Measurements from ENCODE around the gene SNRPD3.

SNRPD3 gene

GRCh38 chr22:24584871-24585411 lies 29.1 kb downstream of the SNRPD3 start:
- TF ChIP-seq, protein P1, sequence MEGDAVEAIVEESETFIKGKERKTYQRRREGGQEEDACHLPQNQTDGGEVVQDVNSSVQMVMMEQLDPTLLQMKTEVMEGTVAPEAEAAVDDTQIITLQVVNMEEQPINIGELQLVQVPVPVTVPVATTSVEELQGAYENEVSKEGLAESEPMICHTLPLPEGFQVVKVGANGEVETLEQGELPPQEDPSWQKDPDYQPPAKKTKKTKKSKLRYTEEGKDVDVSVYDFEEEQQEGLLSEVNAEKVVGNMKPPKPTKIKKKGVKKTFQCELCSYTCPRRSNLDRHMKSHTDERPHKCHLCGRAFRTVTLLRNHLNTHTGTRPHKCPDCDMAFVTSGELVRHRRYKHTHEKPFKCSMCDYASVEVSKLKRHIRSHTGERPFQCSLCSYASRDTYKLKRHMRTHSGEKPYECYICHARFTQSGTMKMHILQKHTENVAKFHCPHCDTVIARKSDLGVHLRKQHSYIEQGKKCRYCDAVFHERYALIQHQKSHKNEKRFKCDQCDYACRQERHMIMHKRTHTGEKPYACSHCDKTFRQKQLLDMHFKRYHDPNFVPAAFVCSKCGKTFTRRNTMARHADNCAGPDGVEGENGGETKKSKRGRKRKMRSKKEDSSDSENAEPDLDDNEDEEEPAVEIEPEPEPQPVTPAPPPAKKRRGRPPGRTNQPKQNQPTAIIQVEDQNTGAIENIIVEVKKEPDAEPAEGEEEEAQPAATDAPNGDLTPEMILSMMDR (IDR thresholded peaks at IDR 0.05; ENCODE audit: extremely low read depth, missing control alignments) = no peak
- no peak for DNase-seq (ENCODE audit: low spot score)

DNA sequence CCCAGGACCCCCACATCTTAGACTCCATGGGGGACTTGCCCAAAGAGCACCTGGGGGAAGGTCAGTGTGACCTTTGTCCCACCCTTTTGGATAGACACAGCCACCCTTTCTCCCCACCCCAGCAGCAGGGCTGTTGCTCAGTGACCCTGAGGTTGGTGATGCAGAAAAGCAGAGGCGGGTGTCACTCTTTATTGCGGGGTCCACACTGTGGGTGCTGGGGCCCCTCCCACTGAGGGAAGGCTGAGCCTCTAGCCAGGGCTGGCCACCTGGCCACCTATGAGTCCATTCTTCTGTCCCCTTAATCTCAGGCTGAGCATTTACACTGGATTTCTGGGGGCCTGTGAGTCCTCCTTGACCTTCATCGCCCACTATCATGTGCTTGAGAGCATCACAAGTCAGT lies 29.7 kb downstream of the SNRPD3 start:
- TF ChIP-seq, protein P1 (IDR thresholded peaks at IDR 0.05; ENCODE audit: extremely low read depth, missing control alignments) = no peak
- no peak for DNase-seq (ENCODE audit: low spot score)

GRCh38 chr22:24585927-24586546 lies 30.2 kb downstream of the SNRPD3 start:
- TF ChIP-seq, protein P1 (IDR thresholded peaks at IDR 0.05; ENCODE audit: extremely low read depth, missing control alignments) = no peak

DNA sequence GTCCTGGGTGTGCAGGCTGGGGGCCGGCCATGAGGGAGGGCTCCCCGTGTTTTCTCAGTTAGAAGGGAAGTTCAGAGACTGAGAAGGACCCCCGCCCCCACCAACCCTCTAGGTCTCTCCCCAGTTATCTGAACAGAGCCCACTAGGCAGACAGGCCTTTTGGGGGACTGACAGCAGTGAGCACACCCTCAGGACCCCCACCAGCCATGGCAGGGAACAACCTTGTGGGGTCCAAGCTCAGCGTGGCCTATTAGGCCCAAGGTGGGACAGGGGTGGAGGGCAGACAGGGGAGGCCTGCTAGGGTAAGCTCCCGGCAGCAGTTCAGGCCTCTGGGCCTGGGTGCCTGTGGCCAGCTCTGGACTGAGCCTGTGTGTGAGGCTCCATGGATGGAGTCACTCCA lies 31.5 kb downstream of the SNRPD3 start:
- no peak for DNase-seq (ENCODE audit: low spot score)
- TF ChIP-seq, protein P1 (IDR thresholded peaks at IDR 0.05; ENCODE audit: extremely low read depth, missing control alignments) = no peak

More at GRCh38 chr22:24585927-24586546, 30.2 kb downstream of the SNRPD3 start:
- DNase-seq (ENCODE audit: low spot score) = no peak

DNA sequence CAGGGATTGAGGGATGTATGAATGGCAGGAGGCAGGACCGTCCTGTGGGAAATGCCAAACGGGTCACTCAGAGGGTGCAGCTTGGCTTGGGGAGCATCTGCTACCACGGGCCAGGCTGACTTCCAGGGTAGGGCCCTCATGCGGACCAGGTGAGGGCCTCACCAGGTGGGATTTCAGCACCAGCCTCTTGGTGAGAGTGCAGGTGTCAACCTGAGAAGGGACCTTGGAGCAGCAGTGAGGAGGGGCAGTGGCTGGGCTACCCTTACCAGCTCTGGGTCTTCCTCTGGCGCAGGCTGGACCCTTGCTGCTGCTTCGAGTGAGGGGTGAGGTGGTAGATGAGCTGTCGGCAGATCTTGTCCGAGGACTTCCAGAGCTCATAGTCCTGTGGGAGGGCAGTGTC lies 32.1 kb downstream of the SNRPD3 start:
- TF ChIP-seq, protein P1 (IDR thresholded peaks at IDR 0.05; ENCODE audit: extremely low read depth, missing control alignments) = no peak
- DNase-seq (ENCODE audit: low spot score) = no peak

GRCh38 chr22:24588381-24588756 lies 32.6 kb downstream of the SNRPD3 start:
- DNase-seq (ENCODE audit: low spot score) = no peak
- TF ChIP-seq, protein P1 (IDR thresholded peaks at IDR 0.05; ENCODE audit: extremely low read depth, missing control alignments) = no peak

DNA sequence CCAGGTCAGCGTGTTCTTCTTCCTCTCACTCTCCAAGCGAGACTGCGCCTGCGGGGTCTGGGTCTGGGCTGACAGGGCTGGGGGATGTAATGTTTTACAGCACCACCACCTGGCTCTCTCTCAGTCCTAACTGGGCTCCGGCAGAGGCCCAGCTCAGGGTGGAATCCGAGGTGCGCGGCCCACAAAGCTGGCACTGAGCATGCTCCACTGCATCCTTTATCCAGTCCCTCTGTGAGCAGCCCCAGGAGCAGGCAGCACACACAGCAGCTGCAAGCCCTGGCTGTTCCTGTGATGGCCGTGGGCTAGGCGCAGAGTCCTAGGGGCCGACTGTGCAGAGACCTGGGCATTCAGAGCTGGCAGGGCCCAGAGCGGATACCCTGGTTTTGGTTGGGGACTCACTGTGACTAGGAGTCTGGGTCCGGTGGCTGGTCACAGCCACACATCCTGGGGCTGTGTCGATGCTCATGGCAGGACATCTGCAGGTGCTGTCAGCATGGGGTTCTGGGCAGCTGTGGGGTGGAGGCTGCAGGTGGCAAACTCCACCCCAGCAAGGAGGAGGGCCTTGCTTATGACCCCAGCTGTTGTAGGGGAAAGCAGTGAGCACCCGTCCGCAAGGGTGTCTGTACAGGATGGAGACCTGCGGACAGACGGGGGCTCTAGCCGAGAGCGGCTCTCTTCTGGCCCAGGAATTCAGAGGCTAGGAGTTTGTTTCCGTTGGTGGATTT lies 33.1 kb downstream of the SNRPD3 start:
- TF ChIP-seq, protein P1 (IDR thresholded peaks at IDR 0.05; ENCODE audit: extremely low read depth, missing control alignments) = no peak

More for the DNA sequence above, 33.1 kb downstream of the SNRPD3 start:
- no peak for DNase-seq (ENCODE audit: low spot score)

Measured in GM20000 (cell line).